HG02852 (cell line): ENCODE results near the gene NR6A1.

Experiments
- ATAC-seq: cut with Tn5 transposase; IDR thresholded peaks from one replicate; pipeline ENCODE4 v1.9.1; 2021; ENCODE audit warnings: mild to moderate bottlenecking, moderate library complexity; ENCODE audit not compliant: unreplicated experiment

Gene NR6A1

DNA sequence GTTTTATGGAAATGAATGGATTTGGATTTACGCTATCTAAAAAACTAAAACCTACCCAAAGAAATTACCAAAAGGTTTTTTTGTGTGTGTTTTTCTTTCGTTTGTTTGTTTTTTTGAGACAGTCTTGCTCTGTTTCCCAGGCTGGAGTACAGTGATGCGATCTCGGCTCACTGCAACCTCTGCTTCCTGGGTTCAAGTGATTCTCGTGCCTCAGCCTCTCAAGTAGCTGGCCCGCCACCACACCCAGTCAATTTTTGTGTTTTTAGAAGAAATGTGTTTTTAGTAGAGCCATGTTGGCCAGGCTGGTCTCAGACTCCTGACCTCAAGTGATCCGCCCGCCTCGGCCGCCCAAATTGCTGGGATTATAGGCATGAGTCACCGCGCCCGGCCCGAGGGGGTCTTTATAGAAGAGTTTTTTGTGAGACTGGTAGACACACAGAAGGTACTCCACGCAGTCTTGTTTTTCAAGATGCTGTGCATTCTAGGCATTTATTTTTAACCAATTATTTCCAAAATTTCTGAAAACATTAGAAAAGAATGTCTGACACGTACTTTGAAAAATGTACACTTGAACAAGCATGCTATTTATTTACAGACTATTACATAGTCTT is 75.7 kb downstream of the NR6A1 start:
- no peak for ATAC-seq

- ATAC-seq = no peak
Measured at GRCh38 chr9:124694414-124695279, 76.5 kb downstream of the NR6A1 start.

DNA sequence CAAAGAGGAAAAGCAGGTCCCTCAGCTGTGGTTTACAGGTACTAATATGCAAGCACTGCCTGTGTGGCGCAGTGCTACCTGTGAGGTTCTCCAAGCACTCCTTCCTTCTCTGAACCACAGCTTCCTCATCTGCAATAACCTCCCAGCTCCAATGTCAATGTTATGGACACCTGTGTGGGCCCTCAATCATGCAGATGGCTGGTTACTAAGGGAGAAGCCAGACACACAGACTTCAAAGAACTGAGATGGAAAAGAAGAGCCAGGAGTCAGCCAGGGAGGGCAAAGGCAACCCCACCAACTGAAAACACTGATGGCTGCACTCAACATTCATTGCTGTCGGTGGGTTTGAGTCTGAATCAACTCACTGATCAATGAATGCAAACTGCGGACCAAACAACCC is 77.7 kb downstream of the NR6A1 start:
- ATAC-seq = no peak

DNA sequence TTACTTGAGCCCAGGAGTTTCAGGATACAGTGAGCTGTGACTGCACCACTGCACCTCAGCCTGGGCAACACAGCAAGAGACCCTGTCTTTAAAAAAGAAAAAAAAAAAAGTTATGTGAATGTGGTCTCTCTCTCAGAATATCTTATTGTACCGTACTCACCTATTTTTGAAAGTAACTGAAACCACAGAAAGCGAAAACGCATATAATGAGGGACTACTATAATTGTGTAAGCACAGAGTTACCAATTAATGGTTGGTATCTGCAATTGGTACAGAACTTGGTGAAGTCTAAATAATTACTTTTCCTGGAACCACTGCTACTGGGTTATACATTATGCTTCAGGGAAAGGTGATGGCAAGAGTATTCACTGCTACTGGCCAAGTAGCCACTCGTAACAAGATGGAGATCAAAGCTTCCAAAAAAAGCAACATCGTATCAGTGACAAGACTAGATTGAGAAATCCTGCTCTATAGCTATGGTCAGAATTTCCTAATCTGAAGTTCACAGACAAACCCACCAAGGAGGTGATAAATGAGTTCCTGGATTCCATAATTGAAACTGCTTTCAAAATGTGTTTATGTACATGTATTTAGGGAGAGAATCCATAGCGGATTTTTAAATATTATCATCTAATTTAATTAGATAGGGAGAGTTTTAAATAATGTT is 82.7 kb downstream of the NR6A1 start:
- ATAC-seq = no peak

DNA sequence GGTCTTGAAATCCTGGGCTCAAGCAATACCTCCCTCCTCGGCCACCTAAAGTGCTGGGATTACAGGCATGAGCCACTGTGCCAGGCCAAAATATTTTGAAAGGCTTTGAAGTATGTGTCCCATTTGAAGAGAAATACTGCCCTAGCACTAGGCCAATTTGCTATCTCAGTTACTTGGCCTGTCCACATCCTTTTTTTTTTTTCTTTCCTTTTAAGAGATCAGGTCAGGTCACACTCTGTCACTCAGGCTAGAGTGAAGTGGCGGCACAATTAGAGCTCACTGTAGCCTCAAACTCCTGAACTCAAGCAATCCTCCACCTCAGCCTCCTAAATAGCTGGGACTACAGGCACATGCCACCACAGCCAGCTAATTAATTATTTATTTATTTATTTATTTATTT is 84.2 kb downstream of the NR6A1 start:
- no peak for ATAC-seq

DNA sequence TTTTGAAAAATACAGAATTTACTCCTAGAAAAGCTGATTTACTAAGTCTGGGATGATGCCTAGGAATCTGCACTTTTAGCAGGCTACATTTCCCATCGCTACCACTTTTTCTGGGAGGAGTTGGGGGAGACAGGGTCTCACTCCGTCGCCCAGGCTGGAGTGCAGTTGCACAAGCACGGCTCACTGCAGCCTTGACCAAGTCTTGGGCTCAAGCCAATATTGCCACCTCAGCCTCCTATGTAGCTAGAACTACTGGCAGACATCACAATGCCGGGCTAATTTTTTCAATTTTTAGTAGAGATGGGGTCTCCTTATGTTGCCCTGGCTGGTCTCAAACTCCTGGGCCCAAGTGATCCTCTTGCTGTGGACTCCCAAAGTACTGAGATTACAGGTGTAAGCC is 85.9 kb downstream of the NR6A1 start:
- ATAC-seq = no peak

GRCh38 chr9:124684169-124684568 is 86.9 kb downstream of the NR6A1 start:
- no peak for ATAC-seq

DNA sequence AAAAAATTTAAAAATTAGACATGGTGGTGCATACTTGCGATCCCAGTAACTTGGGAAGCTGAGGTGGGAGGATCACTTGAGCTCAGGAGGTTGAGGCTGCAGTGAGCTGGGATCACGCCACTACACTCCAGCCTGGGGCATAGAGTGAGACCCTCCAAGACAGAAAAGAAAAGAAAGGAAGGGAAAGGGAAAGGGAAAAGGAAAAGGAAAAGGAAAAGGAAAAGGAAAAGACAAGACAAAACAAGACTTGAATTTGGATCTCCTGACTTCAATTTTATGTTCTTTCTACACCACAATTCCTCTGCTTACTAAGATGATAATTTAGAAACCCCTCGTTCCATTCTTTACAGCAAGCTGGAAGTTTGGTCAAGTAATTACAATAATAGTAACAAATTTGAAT is 88.1 kb downstream of the NR6A1 start:
- ATAC-seq = no peak

DNA sequence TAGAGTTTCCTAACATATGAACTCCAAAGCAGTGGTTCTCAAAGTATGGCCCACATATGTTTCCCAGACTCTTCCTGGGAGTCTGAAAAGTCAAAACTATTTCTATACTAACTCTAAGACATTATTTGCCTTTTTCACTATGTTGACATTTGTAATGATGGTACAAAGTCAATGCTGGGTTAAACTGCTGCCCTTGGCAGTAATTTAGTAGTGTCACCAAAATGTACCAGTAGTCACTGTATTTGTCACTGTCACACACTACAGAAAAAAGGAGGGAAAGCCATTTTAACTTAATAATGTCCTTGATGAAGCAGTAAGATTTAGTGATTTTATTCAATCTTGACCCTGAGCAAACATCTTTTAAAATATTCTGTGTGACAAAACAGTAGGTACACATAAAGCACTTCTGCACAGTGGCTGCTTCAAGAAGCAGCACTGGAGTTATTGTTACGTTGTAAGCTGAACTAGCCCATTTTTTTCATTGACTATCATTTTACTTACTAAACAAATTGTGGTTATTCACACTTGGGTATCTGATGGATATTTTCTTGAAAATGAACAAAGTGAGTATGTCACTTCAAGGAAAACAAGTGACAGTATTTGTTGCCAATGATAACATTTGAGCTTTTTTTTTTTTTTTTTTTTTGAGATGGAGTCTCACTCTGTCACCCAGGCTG is 90.3 kb downstream of the NR6A1 start:
- ATAC-seq = no peak

GRCh38 chr9:124680049-124680448 is 91.1 kb downstream of the NR6A1 start:
- ATAC-seq = no peak

- ATAC-seq = no peak
Measured at GRCh38 chr9:124676159-124676551, 95.0 kb downstream of the NR6A1 start.

- no peak for ATAC-seq
Measured at GRCh38 chr9:124675261-124676158, 95.6 kb downstream of the NR6A1 start.

DNA sequence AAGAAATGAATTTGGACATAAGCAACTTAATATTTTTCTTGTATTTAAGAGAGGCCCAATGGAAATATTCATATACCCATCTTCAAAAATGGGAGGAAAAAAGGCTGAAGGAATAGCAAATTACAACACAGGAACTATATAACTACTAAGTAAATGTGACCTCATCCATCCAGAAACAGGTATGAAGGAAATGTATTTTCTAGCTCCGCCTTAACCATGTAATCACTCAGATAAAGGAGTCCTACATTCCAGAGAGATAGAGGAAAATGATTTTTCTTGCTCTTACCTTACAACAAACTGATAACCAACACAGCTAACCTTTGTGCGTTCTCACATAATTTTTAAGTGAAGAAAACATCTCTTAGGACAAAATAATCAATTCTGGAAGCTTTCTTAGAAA is 96.5 kb downstream of the NR6A1 start:
- no peak for ATAC-seq

- no peak for ATAC-seq
Measured at GRCh38 chr9:124673063-124673462, 98.0 kb downstream of the NR6A1 start.

DNA sequence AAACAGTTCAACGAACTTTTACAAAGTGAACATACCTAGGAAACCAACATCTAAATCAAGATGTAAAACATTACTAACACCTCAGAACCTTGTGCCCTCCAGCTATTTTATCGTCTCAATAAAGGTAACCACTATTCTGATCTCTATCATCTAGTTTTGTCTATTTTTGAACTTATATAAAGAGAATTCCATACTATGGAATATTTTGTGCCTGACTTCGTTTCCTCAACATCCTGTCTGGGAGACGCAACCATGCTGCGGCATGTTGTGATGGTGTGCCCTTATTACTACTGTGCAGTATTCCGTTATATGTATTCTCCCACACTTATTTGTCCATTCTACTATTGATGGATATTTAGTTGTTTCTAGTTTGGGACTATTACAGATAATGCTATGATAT is 99.2 kb downstream of the NR6A1 start:
- ATAC-seq = no peak

DNA sequence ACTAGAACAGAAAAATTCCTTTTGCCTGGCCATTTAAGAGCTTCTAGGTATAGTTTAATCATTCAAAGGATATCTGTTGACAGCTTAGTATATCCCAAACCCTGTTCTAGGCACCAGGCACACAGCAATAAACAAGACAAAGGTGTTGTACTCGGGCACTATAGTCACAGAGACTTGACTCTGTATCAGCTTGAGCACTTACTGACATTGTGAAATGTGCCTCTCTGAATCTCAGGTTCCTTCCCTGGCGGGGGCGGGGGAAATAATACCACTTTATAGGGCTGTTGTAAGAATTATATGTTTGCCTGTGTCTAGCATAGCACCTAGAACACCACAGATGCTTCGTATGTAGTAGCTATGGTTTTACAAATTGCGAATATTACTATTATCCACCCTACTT is 104.5 kb downstream of the NR6A1 start:
- ATAC-seq = no peak

DNA sequence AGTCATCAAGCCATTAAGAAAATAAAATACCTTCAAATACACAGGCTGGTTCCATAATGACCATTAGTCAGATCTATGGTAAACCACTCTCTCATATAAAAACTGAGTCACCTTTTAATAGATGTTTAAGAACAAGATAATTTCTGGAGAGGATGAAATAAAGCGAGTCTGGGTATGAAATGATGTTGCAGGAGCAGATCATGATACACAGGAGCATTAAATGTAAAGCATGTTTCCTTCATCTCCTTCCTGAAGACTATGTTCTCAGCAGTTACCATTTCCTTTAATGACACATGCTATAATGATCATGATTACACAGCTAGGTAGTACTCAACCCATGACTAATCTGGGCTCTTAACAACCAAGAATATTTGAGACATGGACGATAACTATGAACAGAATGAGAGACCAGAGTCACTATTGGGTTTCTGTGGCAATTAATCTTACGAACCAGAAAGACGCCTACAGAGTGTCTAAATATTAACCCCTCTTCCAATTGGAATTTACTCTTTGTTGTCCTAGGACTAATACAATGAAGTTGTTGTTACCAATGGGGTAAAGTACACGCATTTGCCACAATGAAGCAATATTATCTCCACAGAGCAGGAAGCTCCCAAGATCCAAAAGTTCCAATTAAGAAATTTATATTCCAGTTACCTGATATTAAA is 105.6 kb downstream of the NR6A1 start:
- no peak for ATAC-seq

DNA sequence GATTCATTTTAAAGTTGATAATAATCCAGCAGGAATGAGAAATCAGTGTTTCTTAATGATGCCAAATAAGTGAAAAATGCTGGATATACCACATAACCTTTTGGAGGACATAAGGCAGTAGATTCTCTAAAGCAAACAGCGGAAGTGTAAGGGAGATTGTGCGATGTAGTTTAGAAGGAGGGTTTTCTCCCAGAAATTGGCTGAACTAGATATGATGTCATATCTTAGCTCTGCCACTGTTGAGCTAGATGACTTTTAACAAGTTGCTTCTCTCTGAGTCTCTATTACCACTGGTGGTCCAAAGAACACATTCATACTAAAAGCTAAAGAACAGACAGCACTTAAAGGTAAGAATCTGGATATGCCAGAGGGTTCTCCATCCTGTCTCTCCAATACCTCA is 107.0 kb downstream of the NR6A1 start:
- ATAC-seq = no peak

DNA sequence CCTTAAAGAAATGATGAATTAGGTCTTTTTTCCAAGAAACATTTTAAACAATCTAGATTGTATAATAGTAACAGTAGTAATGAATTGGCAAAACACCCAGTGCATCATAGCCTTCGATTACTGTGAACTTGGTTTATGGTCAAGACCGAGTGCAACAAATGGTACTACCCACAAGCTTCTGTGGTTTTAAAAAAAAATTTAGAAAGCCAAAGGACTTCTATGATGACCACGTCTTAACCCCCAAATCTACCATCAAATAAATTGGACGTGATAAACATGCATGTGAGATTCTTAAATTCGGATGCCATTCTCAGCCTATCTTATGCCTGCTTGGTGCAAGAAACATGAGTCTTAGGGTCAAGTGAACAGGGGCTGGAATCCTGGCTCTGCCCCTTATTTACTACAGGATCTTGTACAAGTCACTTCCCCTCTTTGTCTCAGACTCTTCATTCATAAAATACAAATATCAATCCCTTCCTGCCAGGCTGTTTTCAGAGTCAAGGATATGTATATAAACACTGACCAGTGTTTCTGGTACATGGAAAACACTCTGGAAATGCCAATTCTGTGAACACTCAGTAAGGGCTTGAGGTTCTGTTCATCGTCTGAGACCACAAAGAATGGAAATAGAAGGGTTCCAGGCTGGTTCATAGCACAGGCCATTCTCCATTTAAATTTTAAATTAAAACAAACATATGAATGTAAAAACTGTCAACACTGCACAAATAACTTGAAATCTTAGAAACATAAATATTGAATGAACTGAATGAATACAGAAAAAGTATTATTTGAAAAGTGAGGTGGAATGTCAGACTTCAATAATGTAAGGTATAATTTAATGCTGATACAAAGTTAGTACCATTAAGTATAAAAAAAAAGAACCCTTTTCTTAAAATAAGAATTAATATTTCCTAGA is 107.8 kb downstream of the NR6A1 start:
- no peak for ATAC-seq
